ENCODE data around the gene DYRK1B.

DYRK1B gene

DNA sequence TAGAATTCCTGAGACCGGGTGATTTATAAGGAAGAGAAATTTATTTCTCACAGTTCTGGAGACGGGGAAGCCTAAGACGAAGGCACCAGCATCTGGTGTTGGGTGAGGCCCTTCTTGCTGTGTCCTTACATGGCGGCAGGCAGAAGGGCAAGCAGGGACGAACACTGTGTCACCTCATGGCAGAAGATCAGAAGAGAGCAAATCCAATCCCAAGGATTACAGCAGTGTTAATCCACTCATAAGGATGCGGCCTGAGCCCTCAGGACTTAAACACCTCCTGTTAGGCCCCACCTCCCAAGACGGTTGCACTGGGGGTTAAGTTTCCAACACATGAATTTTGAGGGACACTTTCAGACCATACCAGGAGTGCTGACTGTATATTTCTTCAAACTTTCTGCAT is 18.9 kb upstream of the DYRK1B start:
- no peak for DNase-seq

DNA sequence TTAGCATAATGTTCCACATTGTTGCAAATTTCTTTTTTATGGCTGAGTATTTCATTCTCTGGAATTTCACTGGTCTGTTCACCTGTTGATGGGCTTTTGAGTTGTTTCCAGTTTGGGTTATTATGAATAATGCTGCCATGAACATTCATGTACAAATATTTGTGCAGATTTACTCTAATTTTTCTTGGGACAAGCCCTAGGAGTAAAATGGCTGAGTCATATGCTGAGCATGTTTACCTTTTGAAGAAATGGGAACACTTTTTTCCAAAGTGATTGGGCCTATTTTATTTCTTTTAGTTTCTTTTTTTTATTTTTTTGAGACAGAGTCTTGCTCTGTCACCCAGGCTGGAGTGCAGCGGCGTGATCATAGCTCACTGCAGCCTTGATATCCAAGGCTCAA is 16.9 kb upstream of the DYRK1B start:
- DNase-seq = no peak

DNA sequence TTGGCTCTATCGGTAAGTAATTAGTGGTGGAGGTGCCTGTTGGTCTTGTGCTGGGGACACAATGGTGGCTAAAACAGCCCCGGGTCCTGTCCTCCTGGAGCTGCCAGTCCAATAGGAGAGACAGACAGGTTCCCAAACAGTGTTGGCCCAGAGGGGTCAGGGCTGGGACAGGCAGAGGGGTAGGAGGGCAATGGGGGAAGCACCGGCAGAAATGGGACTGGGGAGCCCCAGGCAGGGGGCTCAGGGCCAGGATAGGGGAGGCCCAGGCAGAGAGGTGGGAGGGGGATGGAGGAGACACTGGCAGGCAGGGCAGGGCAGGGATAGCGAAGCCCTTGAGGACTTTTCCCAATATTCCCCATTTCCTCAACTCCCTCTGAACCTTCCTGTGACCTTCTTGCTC is 14.4 kb upstream of the DYRK1B start:
- no peak for DNase-seq

DNA sequence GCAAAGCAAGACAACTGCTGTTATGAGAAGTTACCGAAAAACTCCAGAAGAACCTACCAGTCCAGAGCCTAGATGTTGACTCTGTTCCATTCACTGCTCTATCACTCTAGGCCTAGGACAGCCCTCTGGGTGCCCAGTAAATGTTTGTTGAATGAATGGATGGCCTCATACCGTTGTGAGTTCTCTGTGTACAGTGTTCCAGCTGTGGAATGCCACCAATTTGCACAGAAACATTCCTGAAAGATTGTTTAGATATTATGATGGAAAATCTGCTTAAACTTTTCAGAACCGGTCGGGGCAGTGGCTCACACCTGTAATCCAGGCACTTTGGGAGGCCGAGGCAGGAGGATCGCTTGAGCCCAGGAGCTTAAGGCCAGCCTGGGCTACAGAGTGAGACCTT is 13.6 kb upstream of the DYRK1B start:
- no peak for DNase-seq

DNA sequence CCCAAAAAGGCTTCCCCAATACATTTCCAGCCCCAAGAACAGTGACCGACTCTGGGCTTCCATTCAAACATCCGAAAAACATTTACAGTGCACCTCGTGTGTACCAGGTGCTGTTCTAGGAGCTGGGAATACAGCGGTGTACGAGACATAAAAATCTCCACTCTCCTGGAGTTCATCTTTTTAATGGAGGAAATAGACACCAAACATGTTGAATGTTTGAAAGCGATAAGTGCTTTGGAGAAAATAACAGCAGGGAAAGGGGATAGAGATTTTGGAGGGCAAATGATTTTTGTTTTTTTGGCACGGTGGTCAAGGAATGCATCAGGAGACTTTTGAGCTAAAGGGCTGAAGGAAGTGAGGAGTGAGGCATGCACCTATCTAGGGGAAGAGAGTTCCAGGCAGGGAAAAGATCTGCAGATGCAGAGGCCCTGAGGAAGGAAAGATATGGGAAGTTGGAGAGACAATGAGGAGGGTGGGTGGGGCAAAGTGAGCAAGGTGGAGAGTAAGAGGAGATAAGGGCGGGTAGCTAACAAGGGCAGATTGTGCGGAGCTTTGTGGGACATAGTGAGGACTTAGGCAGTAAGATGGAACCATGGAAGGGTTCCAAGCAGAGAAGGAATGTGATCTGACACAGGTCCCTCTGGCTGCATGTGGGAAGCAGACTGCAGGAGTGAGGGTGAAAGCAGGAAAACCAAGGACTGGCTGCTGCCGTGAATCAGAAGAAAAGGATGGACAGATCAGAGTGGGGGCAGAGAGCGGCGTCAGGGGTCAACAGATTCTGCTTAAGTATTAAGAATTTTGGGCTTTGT is 12.9 kb upstream of the DYRK1B start:
- DNase-seq = no peak

DNA sequence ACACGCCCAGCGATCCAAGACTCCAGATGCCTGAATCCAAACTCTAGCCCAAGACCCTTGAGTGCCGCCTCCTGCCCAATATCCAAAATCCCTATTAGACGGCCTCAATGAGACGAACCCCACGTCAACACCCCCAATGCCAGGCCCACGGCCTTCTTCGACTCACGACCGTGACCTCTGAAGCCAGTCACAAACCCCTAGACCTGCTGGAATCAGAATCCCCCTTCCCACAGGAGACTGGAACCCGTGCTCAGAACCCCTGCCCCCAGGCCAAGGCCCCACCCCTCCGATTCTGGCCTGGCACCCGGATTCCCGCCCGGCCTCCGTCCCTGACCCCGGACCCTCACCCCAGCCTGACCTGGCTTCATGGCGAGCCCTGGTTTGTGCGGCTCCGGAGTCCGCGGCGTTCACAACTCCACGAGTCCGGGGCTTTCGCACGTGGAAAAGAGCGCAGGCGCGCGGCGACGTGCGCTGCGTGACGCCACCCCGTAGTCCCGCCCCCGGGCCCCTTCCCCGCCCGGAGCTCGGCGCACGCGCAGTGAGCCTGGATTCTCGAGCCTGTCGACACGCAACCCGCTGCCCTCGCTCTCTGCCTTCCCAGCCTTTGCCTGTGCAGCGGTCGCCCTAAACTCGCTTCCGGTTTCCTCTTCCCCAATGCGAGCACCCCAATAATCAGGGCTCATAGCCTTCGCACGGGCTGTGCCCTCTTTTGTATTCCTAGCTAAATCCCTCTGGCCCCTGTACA is 12.1 kb upstream of the DYRK1B start, which contains the start of gene FBL:
TSS of gene FBL (minus strand) at position 447 of the 745 bp plus-strand sequence. CDS start at position 368, 79 bp downstream.
- peak; percentile 91 to 97 (median 96) for DNase-seq

DNA sequence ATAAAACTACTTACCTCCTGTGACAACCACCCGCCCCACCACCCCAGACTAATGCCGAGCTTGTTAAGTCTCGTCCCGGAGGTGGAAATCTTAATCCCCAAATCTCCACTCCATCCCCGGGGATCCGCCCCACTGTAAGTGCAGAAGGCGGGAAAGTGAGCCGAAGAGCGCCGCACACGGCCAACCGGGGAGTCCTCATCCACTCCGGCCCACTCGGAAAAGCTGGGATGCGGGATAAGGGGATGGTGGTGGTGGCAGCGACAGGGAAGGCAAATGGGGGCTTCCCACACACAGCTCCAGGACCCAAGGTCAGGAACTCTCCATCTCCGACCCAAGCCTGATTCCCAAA is 11.6 kb upstream of the DYRK1B start:
- no peak for DNase-seq

DNA sequence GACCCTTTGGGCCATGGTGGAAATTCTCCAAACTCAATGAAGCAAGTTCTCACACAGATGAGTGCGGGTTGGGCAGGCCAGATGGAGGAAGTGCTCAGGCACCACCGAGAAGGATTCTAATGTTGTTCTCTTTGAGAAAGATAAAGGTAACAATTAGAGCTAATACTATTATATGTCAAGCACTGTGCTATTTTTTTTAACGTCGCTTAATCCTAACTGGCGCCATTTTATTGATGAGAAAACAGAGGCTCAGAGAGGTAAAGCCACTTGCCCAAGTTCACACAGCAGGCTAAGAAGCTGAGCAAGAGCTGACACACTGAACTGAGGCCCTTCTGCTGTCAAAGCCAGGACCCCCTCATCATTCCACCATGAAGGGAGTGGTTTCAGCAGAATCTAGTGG is 11.2 kb upstream of the DYRK1B start:
- DNase-seq = peak in 1 of 6 experiments; percentile 19

DNA sequence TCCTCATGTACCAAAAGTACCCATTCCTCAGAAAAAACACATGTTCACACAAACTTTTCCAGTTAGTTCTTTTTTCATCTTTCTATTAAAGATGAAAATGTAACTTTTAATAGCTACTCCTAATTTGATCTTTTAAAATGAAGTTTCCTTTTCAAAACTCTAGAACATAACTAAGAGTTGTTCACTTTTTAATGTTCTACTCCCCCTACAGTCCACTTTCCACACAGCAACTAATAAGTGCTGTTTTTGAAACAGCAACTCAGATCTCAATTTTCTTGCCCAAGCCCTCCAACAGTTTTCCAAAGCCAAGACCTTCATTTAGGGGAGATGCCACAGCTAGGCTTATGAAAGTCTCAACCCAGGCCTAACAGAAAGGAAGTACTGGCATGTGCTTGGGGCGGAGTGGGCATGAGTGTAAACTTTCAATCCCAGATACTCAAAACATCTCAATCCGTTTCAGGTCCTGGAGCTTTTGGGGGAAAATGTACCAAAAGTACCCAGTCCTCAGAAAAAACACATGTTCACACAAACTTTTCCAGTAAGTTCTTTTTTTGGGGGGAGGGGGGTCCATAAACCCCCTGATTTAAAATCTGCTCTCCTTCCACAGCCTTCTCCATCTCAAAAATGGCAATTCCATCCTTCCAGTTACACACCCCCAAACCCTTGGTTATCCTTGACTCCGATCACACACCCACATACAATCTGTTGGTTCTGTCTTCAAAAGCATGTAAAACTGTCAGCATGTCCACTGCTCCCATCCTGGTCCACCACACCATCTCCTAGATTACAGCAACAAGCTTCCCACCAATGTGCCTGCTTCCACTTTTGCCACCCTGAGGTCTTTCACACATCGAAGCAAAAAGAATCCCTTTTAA is 10.2 kb upstream of the DYRK1B start:
- peak in 3 of 6 experiments; percentile 22 to 65 (median 55) for DNase-seq

DNA sequence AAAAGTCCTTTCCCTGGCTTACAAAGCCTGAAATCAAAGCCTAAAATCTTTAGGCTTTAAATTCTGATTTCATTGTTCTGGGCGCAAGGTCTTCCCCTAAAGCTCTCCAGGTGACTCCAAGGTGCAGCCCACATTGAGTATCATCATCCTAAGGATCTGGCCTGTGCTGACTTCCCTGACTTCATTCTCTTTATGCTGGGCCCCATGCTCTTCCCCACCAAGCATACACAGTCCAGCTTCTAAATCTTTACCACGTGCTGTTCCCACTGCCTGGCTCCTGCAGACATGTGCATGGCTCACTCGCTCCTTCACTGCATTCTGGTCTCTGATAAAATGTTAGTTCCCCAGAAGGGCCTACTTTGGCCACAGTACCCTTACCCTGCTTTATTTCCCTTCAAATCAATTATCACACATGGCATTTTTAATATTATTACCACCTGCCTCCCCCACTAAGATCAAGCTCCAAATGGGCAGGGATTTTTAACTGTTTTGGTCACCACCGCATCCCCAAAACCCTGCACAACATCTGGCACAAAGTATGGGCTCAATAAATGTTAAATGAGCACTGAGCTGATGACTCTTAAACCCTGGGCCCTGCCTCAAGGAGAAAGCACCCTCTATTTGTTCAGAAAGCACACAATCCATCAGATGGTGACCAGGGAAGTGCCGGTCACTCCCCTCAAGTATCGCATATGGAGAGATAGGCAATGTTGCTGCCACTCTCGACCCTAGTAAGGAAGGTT is 8.9 kb upstream of the DYRK1B start:
- DNase-seq = no peak

DNA sequence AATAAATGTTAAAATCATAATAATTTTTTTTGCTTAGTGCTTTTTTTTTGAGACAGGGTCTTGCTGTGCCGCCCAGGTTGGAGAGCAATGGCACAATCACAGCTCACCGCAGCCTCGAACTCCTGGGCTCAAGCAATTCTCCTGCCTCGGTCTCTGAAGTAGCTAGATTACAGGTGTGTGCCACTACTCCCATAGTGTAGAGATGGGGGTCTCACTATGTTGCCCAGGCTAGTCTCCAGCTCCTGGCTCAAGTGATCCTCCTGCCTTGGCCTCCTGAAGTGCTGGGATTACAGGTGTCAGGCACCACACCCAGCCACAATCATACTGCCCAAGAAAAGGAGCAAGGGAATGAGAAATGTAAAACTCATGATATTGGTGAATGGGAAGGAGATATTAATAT is 7.1 kb upstream of the DYRK1B start:
- no peak for DNase-seq

DNA sequence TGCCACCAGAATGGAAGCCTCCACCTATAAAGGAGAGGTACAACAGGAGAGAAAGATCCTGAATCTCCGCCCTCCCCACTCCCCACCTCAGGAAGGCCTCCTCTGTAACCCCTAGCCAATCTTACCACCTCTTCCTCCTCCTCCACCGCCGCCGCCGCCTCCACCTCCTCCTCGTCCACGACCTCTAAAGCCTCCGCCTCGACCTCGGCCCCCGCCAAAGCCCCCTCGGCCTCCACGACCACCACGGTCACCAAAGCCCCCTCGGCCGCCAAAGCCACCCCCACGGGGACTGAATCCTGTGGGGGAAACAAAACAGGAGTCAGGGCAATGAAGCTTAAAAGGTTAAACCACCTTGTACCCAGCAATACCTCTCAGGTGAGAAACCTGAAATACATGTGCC is 6.5 kb upstream of the DYRK1B start:
- no peak for DNase-seq

DNA sequence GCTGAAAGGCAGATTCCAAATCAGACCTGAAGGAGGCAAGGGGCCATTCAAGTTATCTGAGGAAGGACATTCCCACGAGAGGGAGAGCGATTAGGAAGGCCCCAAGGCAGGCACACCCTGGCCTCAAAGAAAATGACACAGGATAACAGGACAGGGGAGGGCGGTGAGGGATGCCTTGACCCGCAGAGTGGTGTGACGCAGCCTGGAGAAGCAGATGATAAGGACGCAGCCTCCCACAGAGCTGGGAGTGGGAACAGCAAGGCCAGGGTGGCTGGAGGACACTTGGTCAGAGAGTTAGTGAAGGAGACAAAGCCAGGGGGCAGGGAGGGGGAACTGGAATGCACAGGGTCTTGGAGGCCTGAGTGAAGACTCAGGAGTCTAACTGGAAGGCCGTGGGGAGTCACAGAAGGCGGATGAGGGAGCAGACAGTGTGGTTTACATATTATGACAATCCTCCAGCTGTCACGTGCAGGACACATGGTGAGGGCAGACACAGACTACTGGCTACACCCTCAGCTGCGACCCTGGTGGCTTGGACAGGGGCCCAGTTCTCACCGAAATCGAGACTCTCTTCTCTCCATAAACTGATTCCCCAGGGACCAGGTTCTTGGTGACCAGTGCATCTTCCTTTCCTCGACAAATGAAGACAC is 5.8 kb upstream of the DYRK1B start:
- no peak for DNase-seq

DNA sequence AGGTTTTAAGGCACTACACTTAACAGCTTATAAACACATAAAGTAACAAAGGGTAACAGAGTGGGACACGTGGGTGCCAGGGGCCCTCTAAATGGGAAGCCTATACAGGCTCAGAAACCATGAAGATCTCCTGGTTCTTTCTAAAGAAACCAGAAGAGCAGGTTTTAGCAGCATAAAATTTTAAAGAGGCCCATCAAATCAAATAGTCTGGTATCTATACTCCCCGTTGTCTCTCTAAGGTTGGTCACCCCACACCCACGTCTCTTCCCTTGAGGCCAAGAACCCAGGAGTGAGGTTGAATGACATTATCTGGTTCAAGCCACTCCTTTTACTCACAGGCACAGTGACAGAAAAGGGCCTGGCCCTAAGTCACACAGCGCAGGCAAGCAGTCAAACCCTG is 4.6 kb upstream of the DYRK1B start:
- no peak for DNase-seq

DNA sequence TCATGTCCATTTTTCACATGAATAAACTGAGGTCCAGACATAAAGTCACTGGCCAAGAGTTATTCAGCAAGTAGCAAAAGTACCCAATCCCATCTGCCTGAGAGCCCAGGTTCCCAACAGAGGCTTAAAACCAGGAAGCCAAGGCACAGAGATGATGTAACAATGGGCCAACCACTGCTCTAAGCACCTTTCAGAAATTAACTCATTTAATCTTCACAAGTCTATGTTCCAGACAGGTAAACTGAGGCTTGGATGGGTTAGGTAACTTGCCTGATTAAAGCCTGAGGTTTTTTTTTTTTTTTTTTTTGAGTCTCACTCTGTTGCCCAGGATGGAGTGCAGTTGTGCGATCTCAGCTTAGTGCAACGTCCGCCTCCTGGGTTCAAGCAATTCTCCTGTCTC is 4.0 kb upstream of the DYRK1B start:
- no peak for DNase-seq

DNA sequence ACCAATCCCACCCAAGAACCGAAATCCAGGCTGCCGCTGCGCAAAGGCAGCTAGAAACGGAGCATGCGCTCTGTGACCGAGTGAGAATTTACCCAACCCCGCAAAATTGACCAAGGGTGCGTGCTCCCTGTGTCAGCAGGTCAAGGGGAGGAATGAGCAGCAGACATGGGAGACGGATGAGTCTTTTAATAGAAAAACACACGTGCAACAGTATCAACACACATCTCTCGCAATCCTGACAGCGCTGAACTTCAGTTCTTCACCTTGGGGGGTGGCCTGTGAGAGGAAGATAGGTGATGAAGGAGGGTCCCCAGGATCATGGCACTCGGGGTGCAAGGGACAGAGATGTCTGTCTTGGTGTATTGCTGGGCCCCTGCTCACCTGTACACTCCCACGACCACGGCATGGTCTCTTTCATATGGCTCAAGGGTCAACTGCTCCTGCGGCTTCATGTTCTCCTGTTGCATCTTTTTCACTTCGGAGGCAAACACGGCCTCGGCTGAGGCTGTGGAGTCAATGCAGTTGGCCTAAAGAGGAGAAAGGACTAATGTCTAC is 402 bp upstream of the DYRK1B start:
- DNase-seq = no peak

DNA sequence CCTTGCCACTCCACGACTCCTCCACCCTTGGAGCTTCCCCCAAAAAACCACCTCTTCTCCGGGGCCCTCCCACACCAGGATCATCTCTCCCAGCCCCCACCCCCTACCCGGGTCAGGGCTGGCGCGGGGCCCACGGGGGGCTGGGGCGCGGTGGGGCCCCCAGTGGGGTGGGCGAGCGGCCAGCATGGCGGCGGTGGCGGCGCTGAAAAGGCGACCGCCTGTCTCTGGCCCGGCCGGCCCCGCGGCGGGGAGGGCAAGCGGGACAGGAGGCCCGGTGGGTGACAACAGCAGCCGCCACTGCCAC is 850 bp downstream of the DYRK1B start:
- no peak for DNase-seq

DNA sequence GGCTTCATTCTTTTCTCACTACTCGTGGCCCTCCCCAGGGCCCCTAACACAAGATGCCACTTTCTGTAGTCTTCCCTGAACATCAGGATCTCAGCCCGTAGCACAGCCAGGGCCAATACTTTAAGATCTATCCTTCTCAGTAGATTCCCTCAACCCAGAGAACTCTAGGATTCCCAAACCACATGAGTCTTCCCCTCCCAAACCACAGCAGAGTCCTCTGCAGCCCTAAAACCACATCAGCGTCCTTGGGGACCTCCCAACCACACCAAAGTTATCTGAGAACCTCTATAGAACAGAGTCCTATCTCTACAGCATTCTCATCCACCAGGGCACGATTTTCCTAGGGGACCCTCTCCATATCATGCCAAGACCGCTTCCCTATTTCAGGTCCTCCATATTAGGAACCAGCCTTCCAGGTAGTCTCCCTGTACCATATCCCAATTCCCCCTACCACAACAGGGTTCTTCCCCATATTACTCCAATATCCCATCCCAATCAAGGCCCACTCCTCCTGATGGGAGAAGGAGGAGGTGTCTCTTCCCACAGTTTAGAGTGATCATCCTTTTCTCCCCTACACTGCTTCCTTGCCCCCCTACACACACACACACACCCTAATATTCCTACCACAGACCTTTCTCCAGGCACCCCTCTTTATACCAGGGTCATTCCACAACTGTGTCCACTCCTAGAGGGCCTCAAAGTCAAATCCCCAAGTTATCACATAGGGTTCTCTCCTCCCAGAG is 1.4 kb downstream of the DYRK1B start:
- peak in 2 of 6 experiments; percentile 16 for DNase-seq

DNA sequence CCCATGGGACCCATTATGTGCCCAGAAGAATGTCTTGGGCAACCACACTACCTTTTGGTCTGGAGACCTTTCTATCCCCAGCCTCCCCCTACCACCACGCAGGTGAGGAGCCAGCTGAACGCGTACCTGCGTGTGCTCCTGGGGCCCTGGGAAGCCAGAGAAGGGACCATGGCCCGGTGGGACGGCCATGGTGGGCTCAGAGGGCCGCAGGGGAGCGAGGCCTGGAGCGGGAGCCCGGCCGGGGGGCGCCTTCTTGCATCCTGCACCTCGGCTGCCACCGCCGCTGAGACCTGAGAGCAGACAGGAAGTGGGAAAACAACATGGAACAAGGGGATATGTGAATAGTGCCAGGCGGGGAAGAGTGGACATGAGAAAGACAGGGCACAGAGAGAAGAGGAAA is 2.3 kb downstream of the DYRK1B start:
- DNase-seq = no peak

DNA sequence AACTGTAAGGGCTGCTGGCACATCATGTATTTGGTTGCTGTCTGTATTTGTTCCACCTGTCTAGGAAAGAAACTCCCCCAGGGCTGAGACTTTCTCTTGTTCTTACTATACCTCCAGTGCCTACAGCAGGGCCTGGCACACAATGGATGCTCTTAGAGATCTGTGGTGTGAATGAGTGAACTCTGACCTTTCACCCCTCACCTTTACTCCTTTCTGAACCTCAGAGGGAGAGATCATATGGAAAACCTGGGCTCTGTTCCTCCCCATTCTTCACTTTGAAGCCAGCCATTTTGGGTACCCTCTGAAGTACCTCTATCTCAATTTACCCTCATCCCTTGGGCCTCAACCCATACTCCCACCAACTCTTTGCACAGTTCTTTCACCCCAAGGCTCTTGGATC is 3.1 kb downstream of the DYRK1B start:
- DNase-seq = no peak

DNA sequence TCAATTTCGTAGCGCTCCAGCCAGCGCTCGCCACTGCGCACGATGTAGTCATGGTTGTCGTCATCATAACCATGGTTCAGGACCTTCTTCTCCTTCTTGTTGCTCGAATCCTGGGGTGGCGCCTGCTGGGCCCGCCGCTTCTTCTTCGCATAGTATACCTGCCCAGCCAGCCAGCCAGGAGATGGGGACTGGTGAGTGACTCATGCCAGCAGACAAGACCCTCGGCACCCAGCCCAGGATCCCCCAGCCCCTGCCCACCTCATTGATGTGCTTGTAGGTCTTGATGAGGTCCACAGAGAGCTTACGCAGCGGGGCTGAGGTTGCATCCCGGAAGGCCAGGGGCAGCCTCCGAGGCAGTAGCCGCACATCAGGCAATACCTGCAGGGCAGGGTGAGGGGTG is 3.6 kb downstream of the DYRK1B start:
- DNase-seq = no peak
